Measurements from ENCODE around the gene GRIK4. TPM values are rescaled to one million over a fixed set of nuclear protein-coding genes. Genes with fewer than 3 reads are reported as not detected.

The GRIK4 gene
- total and polyA plus RNA-seq, 8 donors: 0.06 to 0.31 TPM; not detected in 6

- 59 to 70% (median 60%) methylated on average over 7 of the region's 7 CpGs for WGBS, 5 donors
- H3K9me3 ChIP-seq: peaks cover 0 to 5% (median 0%) of the 10 kb centered on the region in 4 donors
- no peak overlapping the region for H3K27ac ChIP-seq
- H3K27me3 ChIP-seq: peaks cover 0 to 39% (median 0%) of the 10 kb centered on the region in 3 donors
- no peak for TF ChIP-seq CTCF (IDR thresholded peaks at IDR 0.05)
- TF ChIP-seq EP300 (IDR thresholded peaks at IDR 0.05): no peak
- TF ChIP-seq POLR2AphosphoS5 (IDR thresholded peaks at IDR 0.05): no peak
- no peak for TF ChIP-seq POLR2A (IDR thresholded peaks at IDR 0.05)
- DNase-seq: no peak
- H3K4me1 ChIP-seq: no peaks in the 10 kb centered on the region
- intact Hi-C loops (cut with DNase I; ENCODE audit: low total_unique reads): no loop called here
- no peaks in the 10 kb centered on the region for H3K36me3 ChIP-seq
- H3K4me3 ChIP-seq: no peak overlapping the region
Observed at GRCh38 chr11:120882175-120882574, 370.6 kb downstream of the GRIK4 start.

DNA sequence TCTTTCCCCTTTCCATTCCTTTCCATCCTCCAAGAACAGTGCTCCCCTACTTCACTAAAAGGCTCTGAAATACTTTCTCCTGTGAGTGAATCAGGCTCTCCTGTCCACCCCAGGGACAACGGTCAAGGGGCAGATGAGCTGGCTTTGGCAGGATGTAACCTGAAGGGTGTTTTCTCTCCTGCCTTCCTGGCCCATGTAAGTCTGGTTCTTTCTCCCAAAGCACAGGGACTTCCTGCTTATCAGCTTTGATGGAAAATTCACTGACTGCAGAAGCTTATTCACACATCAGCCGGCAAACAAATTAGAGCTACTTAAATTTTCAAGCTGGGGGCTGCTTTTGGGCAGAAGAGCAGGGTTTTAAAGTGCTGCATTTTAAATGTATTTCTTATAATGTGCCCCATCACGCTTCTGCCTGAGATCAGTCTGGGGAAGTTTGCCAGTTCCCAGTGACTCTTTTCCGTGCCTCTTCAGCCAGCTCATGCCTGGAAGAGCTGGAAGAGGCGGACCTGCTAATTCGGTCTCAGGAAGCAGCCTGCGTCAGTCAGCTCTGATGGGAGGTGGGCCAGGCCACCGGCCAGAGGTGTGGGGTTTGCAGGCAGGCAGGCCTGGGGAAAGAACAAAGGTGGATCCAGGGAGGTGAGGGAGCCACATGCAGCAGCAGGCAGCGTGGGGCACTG, 372.0 kb downstream of the GRIK4 start:
- Histone ChIP-seq H3K4me1 (no peaks in the 10 kb centered on the region), H3K27ac (peak overlapping the region in 2 of 5 donors; percentile 6 to 24), H3K36me3 (no peaks in the 10 kb centered on the region), H3K9me3 (peaks cover 0 to 5% (median 0%) of the 10 kb centered on the region in 4 donors), H3K27me3 (peaks cover 0 to 32% (median 0%) of the 10 kb centered on the region in 3 donors), H3K4me3 (no peak overlapping the region)
- intact Hi-C loops (cut with DNase I; ENCODE audit: low total_unique reads): no loop called here
- no peak for TF ChIP-seq EP300 (IDR thresholded peaks at IDR 0.05)
- no peak for TF ChIP-seq CTCF (IDR thresholded peaks at IDR 0.05)
- TF ChIP-seq POLR2A (IDR thresholded peaks at IDR 0.05): no peak
- TF ChIP-seq POLR2AphosphoS5 (IDR thresholded peaks at IDR 0.05): no peak
- peak in 1 of 2 donors; percentile 35 for DNase-seq
- WGBS, 5 donors: 29 to 44% (median 36%) methylated on average over 9 of the region's 9 CpGs

GRCh38 chr11:120884154-120885020, 372.8 kb downstream of the GRIK4 start:
- Histone ChIP-seq H3K36me3 (no peaks in the 10 kb centered on the region), H3K27me3 (peaks cover 0 to 26% (median 0%) of the 10 kb centered on the region in 3 donors), H3K4me1 (no peaks in the 10 kb centered on the region), H3K27ac (peak overlapping the region in 1 of 5 donors; percentile 24), H3K4me3 (no peak overlapping the region), H3K9me3 (peaks cover 0 to 5% (median 0%) of the 10 kb centered on the region in 4 donors)
- intact Hi-C loops (cut with DNase I; ENCODE audit: low total_unique reads): no loop called here
- no peak for DNase-seq
- WGBS, 5 donors: 86 to 89% (median 88%) methylated on average over 20 of the region's 20 CpGs
- TF ChIP-seq CTCF (IDR thresholded peaks at IDR 0.05): no peak
- TF ChIP-seq EP300 (IDR thresholded peaks at IDR 0.05): no peak
- no peak for TF ChIP-seq POLR2AphosphoS5 (IDR thresholded peaks at IDR 0.05)
- no peak for TF ChIP-seq POLR2A (IDR thresholded peaks at IDR 0.05)

GRCh38 chr11:120890609-120891320, 379.2 kb downstream of the GRIK4 start:
- Histone ChIP-seq H3K27me3 (peaks cover 0 to 22% (median 0%) of the 10 kb centered on the region in 3 donors), H3K4me1 (no peaks in the 10 kb centered on the region), H3K27ac (no peak overlapping the region), H3K9me3 (peaks cover 0 to 5% (median 0%) of the 10 kb centered on the region in 4 donors), H3K4me3 (no peak overlapping the region), H3K36me3 (no peaks in the 10 kb centered on the region)
- TF ChIP-seq CTCF (IDR thresholded peaks at IDR 0.05) (no peak), POLR2A (IDR thresholded peaks at IDR 0.05) (no peak), POLR2AphosphoS5 (IDR thresholded peaks at IDR 0.05) (no peak), EP300 (IDR thresholded peaks at IDR 0.05) (no peak)
- DNase-seq: no peak
- 71 to 86% (median 76%) methylated on average over 7 of the region's 7 CpGs for WGBS, 5 donors
- intact Hi-C loops (cut with DNase I; ENCODE audit: low total_unique reads): no loop called here
